Measurements from ENCODE around the gene EPHA7. TPM values are rescaled to one million over a fixed set of nuclear protein-coding genes. Genes with fewer than 3 reads are reported as not detected.

EPHA7 gene
- total RNA-seq = under 1 TPM in 1 of 5 donors, not detected in 4; 0.06 TPM
- 0.06 TPM for total RNA-seq (2013)
- total RNA-seq = 0 to 0.23 (median 0) reads per million in 29 experiments

DNA sequence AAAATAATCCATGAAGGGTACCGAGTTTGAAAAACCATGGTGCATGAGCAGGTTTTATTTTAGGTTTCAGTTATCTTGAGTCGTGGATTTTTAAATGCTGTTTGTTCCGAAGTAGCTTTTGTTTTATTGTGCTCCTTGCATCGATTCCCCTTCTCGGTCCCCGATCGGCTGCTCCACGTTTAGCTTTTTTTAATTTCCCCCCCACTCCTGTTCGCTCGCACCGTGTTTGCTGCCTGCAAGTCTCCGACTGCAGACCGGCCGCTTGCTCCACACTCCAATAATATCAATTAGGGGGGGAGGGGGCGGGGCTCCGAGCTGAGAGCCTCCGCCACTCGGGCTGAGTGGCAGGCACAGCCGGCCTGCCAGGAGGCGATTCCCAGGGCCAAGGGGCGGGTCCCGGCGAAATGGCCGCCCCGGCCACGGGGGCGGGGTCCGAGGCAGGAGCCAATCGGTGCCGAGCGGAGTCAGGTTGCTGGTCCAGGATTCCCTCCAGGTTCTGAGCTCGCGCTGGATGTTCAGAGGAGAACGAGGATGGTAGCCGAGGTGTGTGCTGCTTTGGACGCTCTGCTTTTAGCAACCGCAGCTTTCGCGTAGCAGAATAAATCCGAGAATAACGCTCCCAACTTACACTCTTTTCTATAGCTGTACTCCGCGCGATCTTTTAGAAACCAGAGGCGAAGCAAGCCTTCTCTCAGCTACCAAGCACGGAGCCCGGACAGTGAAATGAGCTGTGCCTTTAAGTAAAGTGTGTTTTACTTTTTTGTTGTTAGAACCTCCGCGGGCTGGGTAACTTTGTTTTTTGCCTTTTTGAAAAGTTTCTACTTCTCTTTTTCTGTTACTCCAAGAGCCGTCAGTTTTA lies at the start of gene EPHA7:
EPHA7 (minus strand) TSS at position 256 of the 859 bp plus-strand sequence; CDS start at position 38, 218 bp downstream.
- Mint-ChIP-seq H3K27me3 (peaks cover 36 to 53% of the 10 kb centered on the region in 2 donors), H3K4me3 (peak within 1 kb of the TSS; percentile 68 to 76 (median 71)), H3K4me1 (peaks cover 16 to 26% (median 20%) of the 10 kb centered on the region in 3 donors), H3K36me3 (no peaks in the 10 kb centered on the region), H3K9me3 (no peaks in the 10 kb centered on the region), H3K27ac (no peak within 1 kb of the TSS)
- Histone ChIP-seq H3K4me3 (ENCODE audit: control insufficient read depth in 1 of 2, extremely low read depth in 1 of 2, low read length in 1 of 2) (peak within 1 kb of the TSS in 1 of 2 donors; percentile 79), H3K36me3 (ENCODE audit: control insufficient read depth in 2 of 2, extremely low read depth in 1 of 2, insufficient read depth in 1 of 2, low read length in 1 of 2) (no peaks in the 10 kb centered on the region), H3K27me3 (replicated peaks in 1 of 2; ENCODE audit: control insufficient read depth in 2 of 2, extremely low read depth in 1 of 2, insufficient read depth in 2 of 2, low read length in 1 of 2) (peaks cover 27 to 36% of the 10 kb centered on the region in 2 experiments), H3K9me3 (peaks cover 2% of the 10 kb centered on the region), H3K4me1 (ENCODE audit: control insufficient read depth in 1 of 2, extremely low read depth in 1 of 2, insufficient read depth in 2 of 2, low read length in 2 of 2) (peaks cover 8 to 11% of the 10 kb centered on the region in 2 experiments), H3K27ac (ENCODE audit: low read length) (no peak within 1 kb of the TSS)
- CTCF ChIA-PET = no interaction called here
- ATAC-seq (replicated peaks in 1 of 4) = peak in 3 of 4 experiments; percentile 45 to 79 (median 56)
- DNase-seq = peak in 5 of 35 experiments; percentile 3 to 5 (median 4)
- POLR2A ChIA-PET = no interaction called here
- WGBS (ENCODE audit: insufficient coverage) = 0% methylated on average over 17 of the region's 50 CpGs

GRCh38 chr6:93468291-93468690 lies 48.9 kb upstream of the EPHA7 start:
- no peaks in the 10 kb centered on the region for H3K4me1 Mint-ChIP-seq
- H3K27ac ChIP-seq (ENCODE audit: low read length) = no peak overlapping the region
- no peak overlapping the region for H3K4me3 Mint-ChIP-seq
- WGBS (ENCODE audit: insufficient coverage) = no CpG with 5 or more reads among the region's 4 CpGs
- H3K36me3 ChIP-seq (ENCODE audit: control insufficient read depth in 2 of 2, extremely low read depth in 1 of 2, insufficient read depth in 1 of 2, low read length in 1 of 2) = no peaks in the 10 kb centered on the region
- ATAC-seq (replicated peaks in 1 of 4) (no peak), DNase-seq (no peak)
- CTCF ChIA-PET = no interaction called here
- H3K27ac Mint-ChIP-seq = no peak overlapping the region
- H3K36me3 Mint-ChIP-seq = no peaks in the 10 kb centered on the region
- no peaks in the 10 kb centered on the region for H3K27me3 Mint-ChIP-seq
- H3K27me3 ChIP-seq (replicated peaks in 1 of 2; ENCODE audit: control insufficient read depth in 2 of 2, extremely low read depth in 1 of 2, insufficient read depth in 2 of 2, low read length in 1 of 2) = no peaks in the 10 kb centered on the region
- H3K4me3 ChIP-seq (ENCODE audit: control insufficient read depth in 1 of 2, extremely low read depth in 1 of 2, low read length in 1 of 2) = no peak overlapping the region
- H3K9me3 ChIP-seq = no peaks in the 10 kb centered on the region
- H3K4me1 ChIP-seq (ENCODE audit: control insufficient read depth in 1 of 2, extremely low read depth in 1 of 2, insufficient read depth in 2 of 2, low read length in 2 of 2) = no peaks in the 10 kb centered on the region
- POLR2A ChIA-PET = no interaction called here
- H3K9me3 Mint-ChIP-seq = peaks cover 9% of the 10 kb centered on the region in 3 donors

- no peak overlapping the region for H3K27ac ChIP-seq (ENCODE audit: low read length)
- ChIA-PET CTCF (no interaction called here), POLR2A (no interaction called here)
- no peak overlapping the region for H3K4me3 ChIP-seq (ENCODE audit: control insufficient read depth in 1 of 2, extremely low read depth in 1 of 2, low read length in 1 of 2)
- WGBS (ENCODE audit: insufficient coverage) = 91% methylated on average over 4 of the region's 6 CpGs
- Mint-ChIP-seq H3K36me3 (no peaks in the 10 kb centered on the region), H3K27ac (no peak overlapping the region), H3K9me3 (peaks cover 0 to 14% (median 11%) of the 10 kb centered on the region in 3 donors), H3K27me3 (no peaks in the 10 kb centered on the region), H3K4me1 (no peaks in the 10 kb centered on the region), H3K4me3 (no peak overlapping the region)
- H3K9me3 ChIP-seq = no peaks in the 10 kb centered on the region
- H3K4me1 ChIP-seq (ENCODE audit: control insufficient read depth in 1 of 2, extremely low read depth in 1 of 2, insufficient read depth in 2 of 2, low read length in 2 of 2) = no peaks in the 10 kb centered on the region
- H3K36me3 ChIP-seq (ENCODE audit: control insufficient read depth in 2 of 2, extremely low read depth in 1 of 2, insufficient read depth in 1 of 2, low read length in 1 of 2) = no peaks in the 10 kb centered on the region
- H3K27me3 ChIP-seq (replicated peaks in 1 of 2; ENCODE audit: control insufficient read depth in 2 of 2, extremely low read depth in 1 of 2, insufficient read depth in 2 of 2, low read length in 1 of 2) = no peaks in the 10 kb centered on the region
- DNase-seq = no peak
- no peak for ATAC-seq (replicated peaks in 1 of 4)
Measured at GRCh38 chr6:93454533-93454932, 35.2 kb upstream of the EPHA7 start.

GRCh38 chr6:93453956-93454355 lies 34.6 kb upstream of the EPHA7 start:
- H3K4me3 ChIP-seq (ENCODE audit: control insufficient read depth in 1 of 2, extremely low read depth in 1 of 2, low read length in 1 of 2) = no peak overlapping the region
- H3K9me3 ChIP-seq = no peaks in the 10 kb centered on the region
- no peaks in the 10 kb centered on the region for H3K27me3 Mint-ChIP-seq
- no peaks in the 10 kb centered on the region for H3K4me1 Mint-ChIP-seq
- ChIA-PET CTCF (no interaction called here), POLR2A (no interaction called here)
- H3K27ac ChIP-seq (ENCODE audit: low read length) = no peak overlapping the region
- no peaks in the 10 kb centered on the region for H3K4me1 ChIP-seq (ENCODE audit: control insufficient read depth in 1 of 2, extremely low read depth in 1 of 2, insufficient read depth in 2 of 2, low read length in 2 of 2)
- peaks cover 0 to 14% (median 9%) of the 10 kb centered on the region in 3 donors for H3K9me3 Mint-ChIP-seq
- no peaks in the 10 kb centered on the region for H3K27me3 ChIP-seq (replicated peaks in 1 of 2; ENCODE audit: control insufficient read depth in 2 of 2, extremely low read depth in 1 of 2, insufficient read depth in 2 of 2, low read length in 1 of 2)
- WGBS (ENCODE audit: insufficient coverage) = 25% methylated on average over 1 of the region's 3 CpGs
- no peak for ATAC-seq (replicated peaks in 1 of 4)
- no peaks in the 10 kb centered on the region for H3K36me3 Mint-ChIP-seq
- H3K36me3 ChIP-seq (ENCODE audit: control insufficient read depth in 2 of 2, extremely low read depth in 1 of 2, insufficient read depth in 1 of 2, low read length in 1 of 2) = no peaks in the 10 kb centered on the region
- H3K27ac Mint-ChIP-seq = no peak overlapping the region
- no peak overlapping the region for H3K4me3 Mint-ChIP-seq
- no peak for DNase-seq

DNA sequence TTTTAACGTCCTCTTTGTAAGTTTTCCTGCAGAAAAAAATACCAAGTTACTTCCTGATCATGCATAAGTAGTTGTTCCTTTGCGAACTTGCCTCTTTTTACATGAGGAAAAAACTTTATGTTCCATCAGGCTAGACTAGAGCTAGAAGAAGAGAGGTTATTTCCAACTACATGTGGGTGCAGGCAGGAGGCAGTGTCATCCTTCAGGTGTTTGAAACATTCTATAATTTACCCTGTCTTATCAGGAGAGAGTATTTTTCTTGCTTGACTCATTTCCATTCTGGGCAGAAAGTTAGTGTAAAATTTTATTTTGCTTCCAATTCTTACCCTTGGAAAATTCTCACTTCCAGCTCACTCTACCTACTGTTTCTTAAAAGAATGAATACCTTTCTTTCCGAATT lies 28.5 kb upstream of the EPHA7 start:
- Mint-ChIP-seq H3K36me3 (no peaks in the 10 kb centered on the region), H3K4me3 (no peak overlapping the region), H3K27me3 (no peaks in the 10 kb centered on the region), H3K4me1 (no peaks in the 10 kb centered on the region), H3K9me3 (peaks cover 2 to 19% (median 13%) of the 10 kb centered on the region in 3 donors), H3K27ac (no peak overlapping the region)
- Histone ChIP-seq H3K4me3 (ENCODE audit: control insufficient read depth in 1 of 2, extremely low read depth in 1 of 2, low read length in 1 of 2) (no peak overlapping the region), H3K36me3 (ENCODE audit: control insufficient read depth in 2 of 2, extremely low read depth in 1 of 2, insufficient read depth in 1 of 2, low read length in 1 of 2) (no peaks in the 10 kb centered on the region), H3K27ac (ENCODE audit: low read length) (no peak overlapping the region), H3K4me1 (ENCODE audit: control insufficient read depth in 1 of 2, extremely low read depth in 1 of 2, insufficient read depth in 2 of 2, low read length in 2 of 2) (no peaks in the 10 kb centered on the region), H3K27me3 (replicated peaks in 1 of 2; ENCODE audit: control insufficient read depth in 2 of 2, extremely low read depth in 1 of 2, insufficient read depth in 2 of 2, low read length in 1 of 2) (no peaks in the 10 kb centered on the region), H3K9me3 (no peaks in the 10 kb centered on the region)
- ChIA-PET CTCF (no interaction called here), POLR2A (no interaction called here)
- ATAC-seq (replicated peaks in 1 of 4) (no peak), DNase-seq (no peak)
- WGBS (ENCODE audit: insufficient coverage) = no CpG with 5 or more reads among the region's 3 CpGs

DNA sequence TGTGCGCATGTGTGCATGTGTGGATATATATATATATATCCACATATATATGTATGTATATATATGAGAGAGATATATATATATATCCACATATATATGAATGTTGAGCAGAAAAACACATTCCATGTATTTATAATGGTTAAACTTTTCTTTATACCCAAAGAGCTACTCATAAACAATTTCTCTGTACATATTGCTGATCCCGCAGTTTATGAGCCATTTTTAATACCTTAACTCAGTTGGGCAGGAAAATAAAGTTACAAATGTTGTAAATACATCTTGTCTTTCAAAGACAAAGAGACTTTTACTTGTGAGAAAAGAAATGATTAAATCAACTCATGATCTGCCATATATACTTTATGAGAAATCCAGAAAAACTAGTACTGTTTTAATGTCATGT lies 18.1 kb upstream of the EPHA7 start:
- Histone ChIP-seq H3K27ac (ENCODE audit: low read length) (no peak overlapping the region), H3K27me3 (replicated peaks in 1 of 2; ENCODE audit: control insufficient read depth in 2 of 2, extremely low read depth in 1 of 2, insufficient read depth in 2 of 2, low read length in 1 of 2) (no peaks in the 10 kb centered on the region), H3K4me3 (ENCODE audit: control insufficient read depth in 1 of 2, extremely low read depth in 1 of 2, low read length in 1 of 2) (no peak overlapping the region), H3K36me3 (ENCODE audit: control insufficient read depth in 2 of 2, extremely low read depth in 1 of 2, insufficient read depth in 1 of 2, low read length in 1 of 2) (no peaks in the 10 kb centered on the region), H3K9me3 (no peaks in the 10 kb centered on the region), H3K4me1 (ENCODE audit: control insufficient read depth in 1 of 2, extremely low read depth in 1 of 2, insufficient read depth in 2 of 2, low read length in 2 of 2) (no peaks in the 10 kb centered on the region)
- CTCF ChIA-PET = no interaction called here
- no CpG with 5 or more reads among the region's 2 CpGs for WGBS (ENCODE audit: insufficient coverage)
- no peak overlapping the region for H3K27ac Mint-ChIP-seq
- ATAC-seq (replicated peaks in 1 of 4) (no peak), DNase-seq (no peak)
- POLR2A ChIA-PET = no interaction called here
- peaks cover 4 to 7% (median 6%) of the 10 kb centered on the region in 3 donors for H3K9me3 Mint-ChIP-seq
- H3K27me3 Mint-ChIP-seq = no peaks in the 10 kb centered on the region
- no peaks in the 10 kb centered on the region for H3K4me1 Mint-ChIP-seq
- H3K4me3 Mint-ChIP-seq = no peak overlapping the region
- no peaks in the 10 kb centered on the region for H3K36me3 Mint-ChIP-seq
